Psoas muscle (tissue), 8 donors: Measurements from ENCODE around the gene P2RX2. TPM values are rescaled to one million over a fixed set of nuclear protein-coding genes. Genes with fewer than 3 reads are reported as not detected.

Experiments used
- ATAC-seq, 4 donors: fragments of 200-7000 bp; cut with Tn5 transposase; one replicate each; pipeline ENCODE4 v1.9.1; 2020; ENCODE audit warnings: moderate library complexity in 3 of 4, mild to moderate bottlenecking in 2 of 4
- DNase-seq, 2 donors: peaks; one replicate each; pipeline ENCODE4 v3.0.0-alpha.2; 2020
- H3K27ac ChIP-seq: fragments of 200-600 bp; one replicate; pipeline ENCODE4 v1.8.0; 2022
- H3K27me3 ChIP-seq, 3 donors: fragments of 200-600 bp in 1 of 3; one replicate each; pipeline versions ENCODE4 v1.6.1 to v1.8.0; 2013 to 2022; ENCODE audit warnings: low read length in 2 of 3, mild to moderate bottlenecking in 2 of 3, moderate library complexity in 1 of 3; ENCODE audit not compliant: insufficient read depth in 3 of 3
- H3K36me3 ChIP-seq, 2 donors: fragments of 200-600 bp in 1 of 2; one replicate each; pipeline versions ENCODE4 v1.6.1 to v1.8.0; 2013 to 2022; ENCODE audit warnings: low read depth in 1 of 2, mild to moderate bottlenecking in 1 of 2, moderate library complexity in 1 of 2; ENCODE audit not compliant: insufficient read depth in 1 of 2
- H3K4me1 ChIP-seq: fragments of 200-600 bp; one replicate; pipeline ENCODE4 v1.8.0; 2022
- H3K4me3 ChIP-seq: fragments of 200-600 bp; one replicate; pipeline ENCODE4 v1.8.0; 2022; ENCODE audit warnings: mild to moderate bottlenecking
- H3K9me3 ChIP-seq: fragments of 200-600 bp; one replicate; pipeline ENCODE4 v1.8.0; 2022
- WGBS, 3 donors: extraction: QIAGEN DNeasy Blood & Tissue Kit; methylation state at CpG; one replicate each; pipeline versions ENCODE4 v1.1.6 to v1.1.7; 2013; 5-methylcytosine and 5-hydroxymethylcytosine counted together
- intact Hi-C, 2 donors: fragments of 100-400 bp; cut with DNase I; formaldehyde crosslinking; loops; one replicate each; pipeline versions ENCODE4 v1.11.0 to v1.14.2; 2022
- polyA plus RNA-seq, 3 donors: library from polyadenylated mRNA; stranded (reverse); fragments of 200-250 nt; gene quantifications; one replicate each; pipeline ENCODE4 v1.2.3, GENCODE V29; 2013
- total RNA-seq, 4 donors: library from RNA; stranded (reverse); fragmentation: NEBNext Ultra II Directional in 2 of 4; extraction: Animal tissue kit (Norgen Biotek cat#: 25700) in 2 of 4; gene quantifications; one replicate each; pipeline versions ENCODE4 v1.2.1 to v1.2.4, GENCODE V29; 2021 to 2023
- TF ChIP-seq, protein P1 (sequence below): fragments of 200-600 bp; IDR thresholded peaks from one replicate; pipeline ENCODE4 v1.8.0; 2022; ENCODE audit warnings: antibody characterized with exemption
- donor health status: healthy with polysubstance abuse.
- donor health status: DM: no; HTN: no; CAD: no; lungs with moderate emphysema.
- donor health status: Bipolar disorder and iron deficiency.
- donor health status: healthy.
- donor health status: DM: yes; HTN: yes; CAD: no.
- donor health status: DM: no; HTN: no; CAD: no.
- donor health status: DM: no; HTN: no; CAD: no.
- donor health status: DM: yes; HTN: yes; CAD: no.

The P2RX2 gene
- total and polyA plus RNA-seq, 7 donors, result 0.01 TPM; not detected in 6

- TF ChIP-seq, protein P1, sequence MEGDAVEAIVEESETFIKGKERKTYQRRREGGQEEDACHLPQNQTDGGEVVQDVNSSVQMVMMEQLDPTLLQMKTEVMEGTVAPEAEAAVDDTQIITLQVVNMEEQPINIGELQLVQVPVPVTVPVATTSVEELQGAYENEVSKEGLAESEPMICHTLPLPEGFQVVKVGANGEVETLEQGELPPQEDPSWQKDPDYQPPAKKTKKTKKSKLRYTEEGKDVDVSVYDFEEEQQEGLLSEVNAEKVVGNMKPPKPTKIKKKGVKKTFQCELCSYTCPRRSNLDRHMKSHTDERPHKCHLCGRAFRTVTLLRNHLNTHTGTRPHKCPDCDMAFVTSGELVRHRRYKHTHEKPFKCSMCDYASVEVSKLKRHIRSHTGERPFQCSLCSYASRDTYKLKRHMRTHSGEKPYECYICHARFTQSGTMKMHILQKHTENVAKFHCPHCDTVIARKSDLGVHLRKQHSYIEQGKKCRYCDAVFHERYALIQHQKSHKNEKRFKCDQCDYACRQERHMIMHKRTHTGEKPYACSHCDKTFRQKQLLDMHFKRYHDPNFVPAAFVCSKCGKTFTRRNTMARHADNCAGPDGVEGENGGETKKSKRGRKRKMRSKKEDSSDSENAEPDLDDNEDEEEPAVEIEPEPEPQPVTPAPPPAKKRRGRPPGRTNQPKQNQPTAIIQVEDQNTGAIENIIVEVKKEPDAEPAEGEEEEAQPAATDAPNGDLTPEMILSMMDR, result no peak
- DNase-seq (no peak), ATAC-seq (no peak)
- WGBS, 3 donors, result 86 to 94% (median 88%) methylated on average over 11 of the region's 11 CpGs
- peaks cover 8 to 73% of the 10 kb centered on the region in 2 donors for H3K36me3 ChIP-seq
- H3K27ac ChIP-seq, result no peak overlapping the region
- H3K4me3 ChIP-seq, result no peak overlapping the region
- H3K4me1 ChIP-seq, result no peaks in the 10 kb centered on the region
- intact Hi-C loops, result no loop called here
- H3K27me3 ChIP-seq, result no peaks in the 10 kb centered on the region
- no peaks in the 10 kb centered on the region for H3K9me3 ChIP-seq
Measured at GRCh38 chr12:132578118-132578517, 40.5 kb upstream of the P2RX2 start.

GRCh38 chr12:132578826-132579225, 39.8 kb upstream of the P2RX2 start:
- no peak for ATAC-seq
- no peak overlapping the region for H3K4me3 ChIP-seq
- no peaks in the 10 kb centered on the region for H3K27me3 ChIP-seq
- H3K4me1 ChIP-seq, result no peaks in the 10 kb centered on the region
- TF ChIP-seq, protein P1, result no peak
- DNase-seq, result no peak
- WGBS, 3 donors, result 81 to 86% (median 84%) methylated on average over 10 to 11 of the region's 11 CpGs
- H3K9me3 ChIP-seq, result no peaks in the 10 kb centered on the region
- H3K27ac ChIP-seq, result no peak overlapping the region
- peaks cover 8 to 72% of the 10 kb centered on the region in 2 donors for H3K36me3 ChIP-seq
- intact Hi-C loops, result no loop called here

DNA sequence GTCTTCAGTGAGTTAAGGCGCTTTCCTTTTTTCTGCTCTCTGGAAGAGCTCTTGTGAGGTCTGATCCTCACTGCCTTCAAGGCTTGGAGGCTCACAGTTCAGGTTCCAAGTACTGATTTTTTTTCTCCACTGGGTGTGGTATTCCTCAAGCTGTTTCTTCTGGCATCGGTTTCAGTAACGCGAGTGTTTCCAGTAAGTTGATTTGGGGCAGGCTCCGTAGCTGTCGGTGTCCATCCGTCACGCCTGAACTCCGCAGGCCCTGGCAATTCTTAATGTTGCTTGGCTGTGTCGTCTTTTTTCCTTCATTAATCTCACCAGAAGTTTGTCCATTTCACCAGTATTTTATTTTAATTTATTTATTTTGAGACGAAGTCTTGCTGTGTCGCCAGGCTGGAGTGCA, 38.8 kb upstream of the P2RX2 start:
- Histone ChIP-seq H3K4me3 (no peak overlapping the region), H3K4me1 (no peaks in the 10 kb centered on the region), H3K27ac (no peak overlapping the region), H3K36me3 (peaks cover 2 to 69% of the 10 kb centered on the region in 2 donors), H3K9me3 (no peaks in the 10 kb centered on the region), H3K27me3 (no peaks in the 10 kb centered on the region)
- DNase-seq (no peak), ATAC-seq (no peak)
- 67 to 74% (median 70%) methylated on average over 12 of the region's 12 CpGs for WGBS, 3 donors
- TF ChIP-seq, protein P1, result no peak
- intact Hi-C loops, result no loop called here

- Histone ChIP-seq H3K4me3 (no peak overlapping the region), H3K27me3 (no peaks in the 10 kb centered on the region), H3K4me1 (no peaks in the 10 kb centered on the region), H3K9me3 (no peaks in the 10 kb centered on the region), H3K36me3 (peaks cover 0 to 59% of the 10 kb centered on the region in 2 donors), H3K27ac (no peak overlapping the region)
- 91 to 92% (median 91%) methylated on average over 12 of the region's 12 CpGs for WGBS, 3 donors
- TF ChIP-seq, protein P1, result no peak
- intact Hi-C loops, result no loop called here
- DNase-seq (no peak), ATAC-seq (no peak)
Measured at GRCh38 chr12:132580701-132581292, 37.8 kb upstream of the P2RX2 start.
